Activated CD4-positive, alpha-beta T cell treated with anti-CD3 and anti-CD28 coated beads for 36 hours (primary cell): ENCODE data around the gene COL5A1. TPM values are rescaled to one million over a fixed set of nuclear protein-coding genes. Genes with fewer than 3 reads are reported as not detected.
"Not testable (repeated sequence)": the region's sequence is repeated elsewhere in the genome, so short reads cannot be mapped to it uniquely, and the experiment has no call there.

Source experiments
- ATAC-seq: fragments of 200-7000 bp; cut with Tn5 transposase; one replicate; pipeline ENCODE4 v1.10.0; 2021; ENCODE audit warnings: mild to moderate bottlenecking, moderate library complexity
- CTCF ChIA-PET: fragments of 350-600 bp; sonication (Branson Sonifier 250); formaldehyde crosslinking; loops from one replicate; lab custom pipeline; 2021; ENCODE audit warnings: antibody characterized with exemption; lab: Charles Lee
- POLR2A ChIA-PET: fragments of 350-600 bp; sonication (Branson Sonifier 250); formaldehyde crosslinking; loops from one replicate; lab custom pipeline; 2021; ENCODE audit warnings: antibody characterized with exemption, inconsistent platforms; lab: Charles Lee
- DNase-seq: peaks from one replicate; pipeline ENCODE4 v3.0.0-alpha.2; 2020
- H3K27ac Mint-ChIP-seq: one replicate; pipeline ENCODE4 v1.8.0; 2021; ENCODE audit warnings: mixed read lengths
- H3K27me3 Mint-ChIP-seq: one replicate; pipeline ENCODE4 v1.8.0; 2021; ENCODE audit warnings: mixed read lengths
- H3K36me3 Mint-ChIP-seq: one replicate; pipeline ENCODE4 v1.8.0; 2021; ENCODE audit warnings: low read depth, mixed read lengths
- H3K4me1 Mint-ChIP-seq: one replicate; pipeline ENCODE4 v1.8.0; 2021; ENCODE audit warnings: mixed read lengths
- H3K4me3 Mint-ChIP-seq: one replicate; pipeline ENCODE4 v1.8.0; 2021; ENCODE audit warnings: mild to moderate bottlenecking, moderate library complexity, mixed read lengths
- H3K9me3 Mint-ChIP-seq: one replicate; pipeline ENCODE4 v1.8.0; 2021; ENCODE audit warnings: low read depth, mixed read lengths
- intact Hi-C, 2 experiments: fragments of 100-400 bp; cut with DNase I in 1 of 2; cut with micrococcal nuclease in 1 of 2; formaldehyde crosslinking; loops; one replicate each; pipeline versions ENCODE4 v1.14.2 to v1.15.1; 2022 to 2024; cut with DNase I, micrococcal nuclease
- total RNA-seq, 2 experiments: library from RNA; stranded (reverse); gene quantifications; one replicate each; pipeline ENCODE4 v1.2.3, GENCODE V29; 2021

COL5A1 gene
- total RNA-seq, 2 experiments from 2014 or later, result 0.07 to 0.16 TPM

DNA sequence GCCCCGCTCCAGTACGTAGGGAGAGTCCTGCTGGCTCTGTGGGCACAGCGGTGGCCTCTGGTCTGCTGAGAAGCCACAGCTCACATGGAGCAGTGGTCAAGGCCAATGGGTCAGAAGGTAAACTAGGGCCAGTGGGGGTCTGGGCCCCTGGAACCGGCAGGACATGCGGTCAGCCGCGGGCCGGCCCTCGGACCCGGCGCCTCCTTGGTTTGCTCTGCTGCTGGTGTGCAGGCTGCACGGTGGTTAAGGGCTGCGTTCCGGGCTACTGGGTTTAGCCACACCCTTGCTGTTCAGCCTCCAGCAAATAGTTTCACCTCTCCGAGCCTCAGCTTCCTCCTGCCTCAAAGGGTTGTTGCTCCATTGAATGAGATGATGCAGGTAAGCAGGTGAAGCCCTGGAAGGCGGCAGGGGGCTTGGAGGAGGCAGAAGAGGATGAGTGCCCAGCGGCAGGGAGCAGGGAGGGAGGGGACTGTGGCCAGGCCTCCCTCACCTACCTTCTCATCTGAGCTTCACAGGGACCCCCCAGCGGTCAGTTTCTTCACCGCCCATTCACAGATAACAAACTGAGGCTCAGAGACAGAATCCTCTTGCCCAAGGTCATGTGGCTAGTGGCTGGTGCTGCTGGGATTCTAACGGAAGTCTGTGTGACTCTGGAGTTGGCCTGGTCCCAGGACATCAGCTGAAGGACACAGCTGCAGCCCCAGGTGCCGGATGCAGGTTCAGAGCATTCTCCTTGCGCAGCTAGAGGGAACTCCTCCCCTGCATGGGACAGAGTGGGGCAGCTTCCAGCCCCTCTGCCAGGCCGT lies 3.7 kb upstream of the COL5A1 start:
- ATAC-seq (no peak), DNase-seq (no peak)
- intact Hi-C loops, result no loop called here
- ChIA-PET CTCF (no interaction called here), POLR2A (no interaction called here)
- H3K9me3 Mint-ChIP-seq, result no peaks in the 10 kb centered on the region
- peaks cover 2% of the 10 kb centered on the region for H3K4me1 Mint-ChIP-seq
- no peaks in the 10 kb centered on the region for H3K36me3 Mint-ChIP-seq
- H3K27me3 Mint-ChIP-seq, result peaks cover 9% of the 10 kb centered on the region
- H3K27ac Mint-ChIP-seq, result no peak overlapping the region
- no peak overlapping the region for H3K4me3 Mint-ChIP-seq

DNA sequence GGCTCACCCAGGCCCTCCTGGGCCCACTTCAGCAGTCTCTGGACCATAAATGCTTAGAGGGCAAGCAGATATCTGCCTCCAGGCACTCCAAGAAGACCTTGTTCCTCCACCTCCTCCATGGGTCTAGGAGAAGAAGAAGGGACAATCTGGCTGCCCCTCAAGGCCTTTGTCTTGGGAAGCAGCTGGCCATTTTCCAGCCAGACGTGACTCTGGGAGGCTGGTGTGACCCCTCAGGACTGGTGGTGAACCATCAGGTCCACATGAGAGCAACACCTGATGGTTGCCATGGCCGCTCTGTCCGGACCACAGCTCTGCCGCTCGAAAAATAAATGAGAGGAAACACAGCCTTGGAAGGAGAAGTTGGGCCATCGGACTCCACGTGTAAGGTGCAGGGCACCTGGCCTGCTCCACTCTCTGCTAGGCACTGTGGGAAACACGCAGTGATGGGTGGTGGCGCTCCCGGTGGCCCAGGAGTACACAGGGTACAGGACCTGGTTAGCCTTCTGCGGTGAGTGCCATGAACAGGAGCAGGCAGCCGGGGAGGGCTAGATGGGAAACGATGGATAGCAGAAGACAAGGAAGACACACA lies 3.0 kb upstream of the COL5A1 start:
- POLR2A ChIA-PET, result no interaction called here
- H3K27me3 Mint-ChIP-seq, result peaks cover 13% of the 10 kb centered on the region
- DNase-seq, result no peak
- H3K36me3 Mint-ChIP-seq, result no peaks in the 10 kb centered on the region
- peaks cover 2% of the 10 kb centered on the region for H3K4me1 Mint-ChIP-seq
- H3K9me3 Mint-ChIP-seq, result no peaks in the 10 kb centered on the region
- intact Hi-C loops, result no loop called here
- no peak for ATAC-seq
- H3K4me3 Mint-ChIP-seq, result no peak overlapping the region
- no peak overlapping the region for H3K27ac Mint-ChIP-seq
- CTCF ChIA-PET, result no interaction called here

DNA sequence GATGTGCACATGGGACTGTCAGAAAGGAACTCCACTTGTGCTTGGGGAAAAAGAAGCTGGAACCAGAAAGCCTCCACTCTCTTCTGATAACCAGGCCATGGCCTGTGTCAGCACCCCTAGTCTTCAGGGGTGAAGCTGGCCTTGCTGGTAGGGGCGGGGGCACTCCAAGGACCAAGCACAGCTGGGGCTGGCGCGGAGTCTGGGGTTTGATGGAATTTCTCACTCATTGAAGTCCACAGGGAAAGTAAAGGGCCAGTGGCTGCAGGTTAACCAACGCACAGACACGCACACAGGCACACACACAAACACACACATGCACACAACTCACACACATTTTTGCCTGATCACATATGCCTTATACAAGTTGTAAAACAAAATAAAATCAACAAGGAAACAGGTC lies 1.6 kb upstream of the COL5A1 start:
- DNase-seq, result no peak
- POLR2A ChIA-PET, result no interaction called here

DNA sequence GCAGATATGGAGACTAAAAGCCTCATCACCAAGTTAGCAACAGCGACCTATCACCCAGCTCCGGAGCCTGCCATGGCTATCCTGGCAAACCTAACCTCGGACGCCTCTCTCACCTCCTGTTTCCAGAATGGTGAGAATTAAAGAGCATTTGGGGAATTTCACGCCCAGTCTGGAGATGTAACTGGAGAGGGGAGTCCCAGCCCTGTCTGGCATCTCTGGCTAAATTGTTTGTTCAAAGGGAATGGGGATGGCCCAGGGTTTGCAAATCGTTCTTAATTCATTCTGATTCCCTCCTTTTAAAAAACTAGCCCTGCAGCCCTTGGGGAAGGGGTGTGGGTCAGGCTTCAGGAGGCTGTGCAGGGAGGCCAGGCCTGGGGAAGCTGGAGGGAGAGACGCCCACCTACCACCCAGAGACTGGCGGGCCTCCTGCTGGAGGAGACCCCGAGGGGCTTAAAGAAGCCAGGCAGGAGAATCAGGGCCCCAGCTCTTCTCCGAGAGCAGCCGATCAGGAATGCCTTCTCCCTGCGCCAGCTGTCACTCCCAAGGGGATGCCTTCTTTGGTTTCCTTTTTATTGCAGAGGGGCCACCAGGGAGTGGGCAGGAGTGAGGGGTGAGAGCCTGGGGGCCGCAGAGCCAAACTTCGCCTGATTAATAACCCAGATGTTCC lies 964 bp upstream of the COL5A1 start:
- no peaks in the 10 kb centered on the region for H3K36me3 Mint-ChIP-seq
- ChIA-PET POLR2A (no interaction called here), CTCF (no interaction called here)
- DNase-seq (no peak), ATAC-seq (no peak)
- peaks cover 2% of the 10 kb centered on the region for H3K4me1 Mint-ChIP-seq
- peaks cover 13% of the 10 kb centered on the region for H3K27me3 Mint-ChIP-seq
- no peak overlapping the region for H3K27ac Mint-ChIP-seq
- intact Hi-C loops, result loop anchor here in 1 of 2 experiments (5.0 kb wide), 1 partner anchor 193 kb away; no protein-coding TSS in a partner anchor
- H3K4me3 Mint-ChIP-seq, result no peak overlapping the region
- no peaks in the 10 kb centered on the region for H3K9me3 Mint-ChIP-seq

More for the DNA sequence above, 1.6 kb upstream of the COL5A1 start:
- no peak overlapping the region for H3K27ac Mint-ChIP-seq
- H3K9me3 Mint-ChIP-seq, result no peaks in the 10 kb centered on the region
- intact Hi-C loops, result loop anchor here in 1 of 2 experiments (5.0 kb wide), 1 partner anchor 193 kb away; no protein-coding TSS in a partner anchor
- no peak for ATAC-seq
- H3K27me3 Mint-ChIP-seq, result peaks cover 13% of the 10 kb centered on the region
- peaks cover 2% of the 10 kb centered on the region for H3K4me1 Mint-ChIP-seq
- no peaks in the 10 kb centered on the region for H3K36me3 Mint-ChIP-seq
- CTCF ChIA-PET, result no interaction called here
- H3K4me3 Mint-ChIP-seq, result no peak overlapping the region

DNA sequence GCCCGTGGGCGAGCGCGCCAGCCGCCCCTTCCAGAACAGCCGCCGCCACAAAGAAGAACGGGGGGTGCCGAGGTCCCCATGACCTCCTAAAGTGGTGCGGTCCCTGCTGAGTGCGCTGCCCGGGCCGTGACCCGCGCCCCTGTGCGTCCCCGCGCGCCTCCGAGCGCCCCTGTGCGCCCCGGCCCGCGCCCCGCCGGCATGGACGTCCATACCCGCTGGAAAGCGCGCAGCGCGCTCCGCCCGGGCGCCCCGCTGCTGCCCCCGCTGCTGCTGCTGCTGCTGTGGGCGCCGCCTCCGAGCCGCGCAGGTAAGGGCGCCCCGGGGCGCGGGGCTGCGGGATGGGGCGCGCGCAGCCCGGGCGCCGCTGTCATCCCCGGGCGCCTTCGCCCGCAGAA lies 384 bp downstream of the COL5A1 start:
- ChIA-PET POLR2A (no interaction called here), CTCF (no interaction called here)
- Mint-ChIP-seq H3K27ac (no peak overlapping the region), H3K9me3 (no peaks in the 10 kb centered on the region), H3K36me3 (no peaks in the 10 kb centered on the region), H3K27me3 (peaks cover 13% of the 10 kb centered on the region), H3K4me1 (peaks cover 2% of the 10 kb centered on the region), H3K4me3 (no peak overlapping the region)
- intact Hi-C loops, result loop anchor here in 1 of 2 experiments (5.0 kb wide), 1 partner anchor 195 kb away; no protein-coding TSS in a partner anchor
- ATAC-seq (peak; percentile 12), DNase-seq (no peak)

DNA sequence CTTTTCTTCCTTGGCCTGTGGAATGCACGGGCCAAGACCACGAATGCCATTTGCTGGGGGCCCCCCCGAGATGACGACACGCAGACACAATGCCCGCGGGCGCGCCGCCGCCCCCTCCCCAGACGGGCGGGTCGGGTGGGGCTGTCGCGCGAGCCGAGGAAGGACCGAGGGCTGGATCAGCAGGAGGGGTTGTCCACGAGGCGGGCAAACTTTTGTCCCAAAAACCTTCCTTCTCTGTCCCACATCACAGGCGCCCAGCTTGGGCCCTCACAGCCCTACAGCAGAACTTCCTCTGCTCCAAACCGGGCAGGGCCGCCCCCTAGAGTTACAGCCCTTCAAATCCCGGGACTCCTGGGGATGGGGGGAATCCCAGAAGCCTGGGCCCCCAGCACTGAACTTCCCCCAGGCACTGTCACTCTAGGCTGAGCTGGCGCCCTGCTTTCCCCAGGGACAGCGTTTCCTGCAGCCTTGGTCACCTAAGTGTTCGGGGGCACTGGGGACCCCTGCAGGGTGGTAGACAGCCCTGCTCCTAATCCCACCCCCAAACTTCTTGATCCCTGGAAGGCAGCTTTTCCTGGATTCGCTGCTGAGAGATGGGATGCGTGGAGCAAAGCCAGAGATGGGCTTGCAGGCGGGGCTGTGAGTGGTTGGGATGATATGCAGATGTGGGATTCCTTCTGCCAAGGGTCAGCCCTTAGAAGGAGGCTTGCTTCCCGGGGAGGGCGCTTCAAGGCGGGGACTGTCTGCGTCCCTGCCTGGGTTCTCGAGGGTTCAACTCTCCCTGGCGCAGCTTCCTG lies 980 bp downstream of the COL5A1 start:
- intact Hi-C loops, result loop anchor here in 1 of 2 experiments (5.0 kb wide), 1 partner anchor 195 kb away; no protein-coding TSS in a partner anchor
- no peaks in the 10 kb centered on the region for H3K36me3 Mint-ChIP-seq
- ATAC-seq (no peak), DNase-seq (no peak)
- ChIA-PET CTCF (no interaction called here), POLR2A (no interaction called here)
- no peak overlapping the region for H3K4me3 Mint-ChIP-seq
- H3K27ac Mint-ChIP-seq, result no peak overlapping the region
- peaks cover 13% of the 10 kb centered on the region for H3K27me3 Mint-ChIP-seq
- no peaks in the 10 kb centered on the region for H3K9me3 Mint-ChIP-seq
- peaks cover 2% of the 10 kb centered on the region for H3K4me1 Mint-ChIP-seq

DNA sequence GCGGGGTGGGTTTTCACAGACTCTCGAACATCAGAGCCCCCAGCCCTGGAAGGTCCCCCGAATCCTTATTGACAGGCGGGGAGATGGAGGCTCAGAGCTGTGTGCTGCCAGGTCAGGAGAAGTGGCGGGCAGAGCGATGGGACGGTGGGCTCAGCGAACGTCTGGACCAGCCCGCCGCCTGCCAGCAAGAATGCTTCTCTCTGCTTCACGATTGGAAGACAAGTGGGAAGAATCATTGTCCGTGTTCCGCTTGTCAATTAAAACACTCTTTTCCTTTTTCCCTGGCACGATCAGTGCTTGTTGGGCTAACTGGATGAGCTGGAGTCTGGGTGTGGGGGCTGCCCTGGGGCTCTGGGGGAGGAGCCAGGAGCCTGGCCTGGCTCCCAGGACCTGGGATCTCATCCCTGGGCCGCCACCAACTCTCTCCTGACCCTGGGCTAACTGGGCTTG lies 1.6 kb downstream of the COL5A1 start:
- no peaks in the 10 kb centered on the region for H3K9me3 Mint-ChIP-seq
- H3K4me3 Mint-ChIP-seq, result no peak overlapping the region
- ATAC-seq (no peak), DNase-seq (no peak)
- ChIA-PET CTCF (no interaction called here), POLR2A (no interaction called here)
- peaks cover 13% of the 10 kb centered on the region for H3K27me3 Mint-ChIP-seq
- no peaks in the 10 kb centered on the region for H3K36me3 Mint-ChIP-seq
- H3K27ac Mint-ChIP-seq, result no peak overlapping the region
- H3K4me1 Mint-ChIP-seq, result peaks cover 2% of the 10 kb centered on the region
- intact Hi-C loops, result loop anchor here in 1 of 2 experiments (5.0 kb wide), 1 partner anchor 196 kb away; no protein-coding TSS in a partner anchor

DNA sequence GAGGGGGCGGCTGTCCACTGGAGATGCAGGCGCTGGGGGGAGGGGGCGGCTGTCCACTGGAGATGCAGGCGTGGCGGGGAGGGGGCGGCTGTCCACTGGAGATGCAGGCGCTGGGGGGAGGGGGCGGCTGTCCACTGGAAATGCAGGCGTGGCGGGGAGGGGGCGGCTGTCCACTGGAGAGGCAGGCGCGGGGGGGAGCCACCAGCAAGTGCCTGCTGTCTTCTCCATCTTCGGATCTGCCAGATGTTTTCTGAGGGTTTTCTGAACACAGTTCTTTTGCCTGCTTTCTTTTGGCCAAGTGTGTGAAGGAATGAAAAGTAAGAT lies 2.8 kb downstream of the COL5A1 start:
- DNase-seq, H3K4me3 Mint-ChIP-seq, POLR2A ChIA-PET, H3K27me3 Mint-ChIP-seq, ATAC-seq, H3K36me3 Mint-ChIP-seq, CTCF ChIA-PET, H3K4me1 Mint-ChIP-seq, H3K9me3 Mint-ChIP-seq, H3K27ac Mint-ChIP-seq: not testable (repeated sequence)
- intact Hi-C loops, result loop anchor here in 1 of 2 experiments (5.0 kb wide), 1 partner anchor 197 kb away; no protein-coding TSS in a partner anchor

DNA sequence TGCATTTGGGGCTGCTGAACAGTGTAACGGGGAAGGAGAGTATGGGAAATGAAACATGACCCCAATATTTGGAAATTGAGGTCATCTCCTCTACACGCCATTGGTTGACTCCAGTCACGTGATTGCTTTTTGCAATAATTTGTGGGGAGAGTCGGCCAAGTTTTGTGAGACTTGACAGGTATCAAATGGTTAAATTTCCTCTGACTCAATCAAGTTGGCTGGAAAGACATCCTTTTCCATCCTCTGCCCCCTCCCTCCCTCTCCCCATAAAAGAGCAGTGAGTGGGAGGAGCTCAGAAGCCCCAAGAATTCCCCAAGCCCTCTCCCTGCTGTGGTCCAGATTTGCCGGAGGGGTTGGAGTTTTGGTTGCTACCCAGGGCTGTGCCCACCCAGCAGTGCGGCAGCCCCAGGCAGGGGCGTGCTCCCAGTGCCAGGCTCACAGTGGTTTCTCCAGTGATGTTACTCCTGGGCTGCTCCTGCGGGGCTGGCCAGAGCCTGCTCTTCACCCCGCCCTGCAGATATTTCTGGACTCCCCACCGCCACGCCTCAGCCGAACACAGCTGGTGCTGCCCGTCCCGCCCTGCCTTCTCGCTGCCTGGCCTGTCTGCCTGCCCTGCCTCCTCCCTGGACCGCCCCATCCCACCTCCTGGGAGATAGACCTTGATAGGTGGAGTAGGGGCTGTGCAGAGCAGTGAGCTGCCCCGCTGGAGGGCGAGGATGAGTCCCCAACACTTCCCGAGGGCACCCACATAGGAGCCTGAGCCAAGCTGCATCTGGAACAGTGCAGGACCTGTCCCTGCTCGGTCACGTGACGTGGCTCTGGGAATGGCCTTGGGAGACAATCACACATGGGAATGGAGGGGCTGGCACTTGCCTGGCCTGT lies 3.4 kb downstream of the COL5A1 start:
- peaks cover 8% of the 10 kb centered on the region for H3K27me3 Mint-ChIP-seq
- ChIA-PET CTCF (no interaction called here), POLR2A (no interaction called here)
- ATAC-seq (no peak), DNase-seq (no peak)
- no peaks in the 10 kb centered on the region for H3K36me3 Mint-ChIP-seq
- intact Hi-C loops, result loop anchor here in 1 of 2 experiments (5.0 kb wide), 1 partner anchor 198 kb away; no protein-coding TSS in a partner anchor
- H3K9me3 Mint-ChIP-seq, result no peaks in the 10 kb centered on the region
- H3K4me1 Mint-ChIP-seq, result peaks cover 2% of the 10 kb centered on the region
- no peak overlapping the region for H3K4me3 Mint-ChIP-seq
- no peak overlapping the region for H3K27ac Mint-ChIP-seq

DNA sequence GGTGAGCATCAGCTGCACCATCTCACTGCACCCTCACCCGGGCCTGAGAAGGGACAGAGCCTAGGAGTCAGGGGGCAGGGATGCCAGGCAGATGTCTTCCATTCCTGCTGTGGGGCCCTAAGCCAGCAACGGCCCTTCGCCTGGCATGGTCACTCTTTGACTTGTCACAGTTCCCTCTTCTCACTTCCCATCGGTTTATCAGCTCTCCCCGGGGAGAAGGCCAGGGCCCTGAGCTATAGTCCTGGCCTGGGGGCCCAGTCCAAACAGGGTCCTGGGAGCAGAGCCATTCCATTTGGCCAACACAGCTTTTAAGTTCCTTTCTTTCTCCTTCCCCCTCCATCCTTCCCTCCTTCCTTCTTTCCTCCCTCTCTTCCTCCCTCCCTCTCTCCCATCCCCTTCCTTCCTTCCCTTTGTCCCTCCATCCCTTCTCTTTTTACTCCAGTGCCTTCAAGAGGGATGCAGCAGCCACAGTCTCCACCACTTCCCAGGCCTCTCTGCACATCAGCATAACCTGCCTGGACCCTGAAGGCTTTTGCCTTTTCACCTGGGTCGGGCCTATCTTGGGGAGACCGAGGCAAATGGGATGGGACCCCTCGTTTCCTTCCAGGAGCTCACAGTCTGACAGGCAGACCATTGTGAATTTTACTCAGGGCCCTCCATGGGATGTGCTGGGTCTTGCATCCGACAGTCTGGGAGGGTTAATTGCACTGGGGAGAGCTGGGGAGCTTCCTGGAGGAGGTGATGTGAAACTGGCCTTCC lies 4.2 kb downstream of the COL5A1 start:
- Mint-ChIP-seq H3K4me3 (no peak overlapping the region), H3K4me1 (peaks cover 2% of the 10 kb centered on the region), H3K36me3 (no peaks in the 10 kb centered on the region), H3K27me3 (peaks cover 4% of the 10 kb centered on the region), H3K9me3 (no peaks in the 10 kb centered on the region), H3K27ac (no peak overlapping the region)
- intact Hi-C loops, result no loop called here
- ChIA-PET POLR2A (no interaction called here), CTCF (no interaction called here)
- no peak for DNase-seq
- no peak for ATAC-seq
